HUES64 (cell line): ENCODE measurements around the gene P2RX7.

Experiments used
- H3K27ac ChIP-seq: 2 replicates; pipeline ENCODE4 v1.7.0; 2013; ENCODE audit warnings: low read depth, low read length, inconsistent platforms
- H3K27me3 ChIP-seq: 2 replicates; pipeline ENCODE4 v1.6.1; 2013; ENCODE audit warnings: mild to moderate bottlenecking, low read length; ENCODE audit not compliant: insufficient read depth
- H3K36me3 ChIP-seq: 2 replicates; pipeline ENCODE4 v1.6.1; 2013; ENCODE audit warnings: mild to moderate bottlenecking, low read length; ENCODE audit not compliant: insufficient read depth
- H3K4me1 ChIP-seq: 2 replicates; pipeline ENCODE4 v1.6.1; 2013; ENCODE audit warnings: mild to moderate bottlenecking, low read length, moderate library complexity; ENCODE audit not compliant: insufficient read depth
- H3K4me3 ChIP-seq: 2 replicates; pipeline ENCODE4 v1.5.1; 2013; ENCODE audit warnings: mild to moderate bottlenecking, low read length, moderate library complexity
- H3K9ac ChIP-seq: 2 replicates; pipeline ENCODE4 v1.6.1; 2013; ENCODE audit warnings: mild to moderate bottlenecking, low read depth, low read length
- H3K9me3 ChIP-seq: 2 replicates; pipeline ENCODE4 v1.6.1; 2013; ENCODE audit warnings: low read depth, low read length; ENCODE audit not compliant: insufficient read depth
- WGBS: fragments of 150-250, 120-280 bp; methylation state at CpG from one replicate; pipeline ENCODE4 v1.1.7; 2013; ENCODE audit warnings: missing lambda C conversion rate; 5-methylcytosine and 5-hydroxymethylcytosine counted together

P2RX7 gene

GRCh38 chr12:121176826-121177529, 44.3 kb downstream of the P2RX7 start:
- Histone ChIP-seq H3K4me1 (no peaks in the 10 kb centered on the region), H3K27me3 (no peaks in the 10 kb centered on the region), H3K4me3 (no peak overlapping the region), H3K9ac (no peak overlapping the region), H3K9me3 (no peaks in the 10 kb centered on the region), H3K27ac (no peak overlapping the region), H3K36me3 (no peaks in the 10 kb centered on the region)
- WGBS = 82% methylated on average over 19 of the region's 19 CpGs

GRCh38 chr12:121181181-121181580, 48.5 kb downstream of the P2RX7 start:
- Histone ChIP-seq H3K4me1 (no peaks in the 10 kb centered on the region), H3K27ac (no peak overlapping the region), H3K9ac (no peak overlapping the region), H3K36me3 (no peaks in the 10 kb centered on the region), H3K9me3 (peaks cover 5% of the 10 kb centered on the region; the same call in 1 of the 2 replicates), H3K27me3 (no peaks in the 10 kb centered on the region), H3K4me3 (no peak overlapping the region)
- 98% methylated on average over 3 of the region's 3 CpGs for WGBS

- Histone ChIP-seq H3K27ac (no peak overlapping the region), H3K9me3 (peaks cover 5% of the 10 kb centered on the region; the same call in 1 of the 2 replicates), H3K27me3 (no peaks in the 10 kb centered on the region), H3K36me3 (no peaks in the 10 kb centered on the region), H3K4me1 (no peaks in the 10 kb centered on the region), H3K9ac (no peak overlapping the region), H3K4me3 (no peak overlapping the region)
- 88% methylated on average over 1 of the region's 3 CpGs for WGBS
Measured at GRCh38 chr12:121182222-121182893, 49.7 kb downstream of the P2RX7 start.

GRCh38 chr12:121184425-121184824, 51.7 kb downstream of the P2RX7 start:
- no peak overlapping the region for H3K9ac ChIP-seq
- no peak overlapping the region for H3K4me3 ChIP-seq
- no peaks in the 10 kb centered on the region for H3K4me1 ChIP-seq
- H3K27ac ChIP-seq = no peak overlapping the region
- H3K9me3 ChIP-seq = peaks cover 5% of the 10 kb centered on the region; the same call in 1 of the 2 replicates
- 85% methylated on average over 15 of the region's 15 CpGs for WGBS
- H3K27me3 ChIP-seq = no peaks in the 10 kb centered on the region
- no peaks in the 10 kb centered on the region for H3K36me3 ChIP-seq

GRCh38 chr12:121184984-121185889, 52.6 kb downstream of the P2RX7 start:
- 95% methylated on average over 7 of the region's 7 CpGs for WGBS
- H3K27ac ChIP-seq = no peak overlapping the region
- H3K27me3 ChIP-seq = no peaks in the 10 kb centered on the region

GRCh38 chr12:121186826-121187225, 54.1 kb downstream of the P2RX7 start:
- no peaks in the 10 kb centered on the region for H3K27me3 ChIP-seq
- H3K36me3 ChIP-seq = no peaks in the 10 kb centered on the region
- no peak overlapping the region for H3K4me3 ChIP-seq
- H3K9me3 ChIP-seq = peaks cover 5% of the 10 kb centered on the region; the same call in 1 of the 2 replicates
- WGBS = 89% methylated on average over 1 of the region's 2 CpGs
- H3K9ac ChIP-seq = no peak overlapping the region
- no peaks in the 10 kb centered on the region for H3K4me1 ChIP-seq
- H3K27ac ChIP-seq = no peak overlapping the region

More at GRCh38 chr12:121184984-121185889, 52.6 kb downstream of the P2RX7 start:
- Histone ChIP-seq H3K4me3 (no peak overlapping the region), H3K4me1 (no peaks in the 10 kb centered on the region), H3K9ac (no peak overlapping the region), H3K36me3 (no peaks in the 10 kb centered on the region), H3K9me3 (peaks cover 5% of the 10 kb centered on the region; the same call in 1 of the 2 replicates)

- no peaks in the 10 kb centered on the region for H3K36me3 ChIP-seq
- H3K4me3 ChIP-seq = no peak overlapping the region
- no peaks in the 10 kb centered on the region for H3K27me3 ChIP-seq
- no peak overlapping the region for H3K9ac ChIP-seq
- H3K9me3 ChIP-seq = peaks cover under 1% of the 10 kb centered on the region; the same call in 1 of the 2 replicates
- H3K4me1 ChIP-seq = no peaks in the 10 kb centered on the region
- 92% methylated on average over 7 of the region's 7 CpGs for WGBS
- H3K27ac ChIP-seq = no peak overlapping the region
Measured at GRCh38 chr12:121187501-121187900, 54.8 kb downstream of the P2RX7 start.

- Histone ChIP-seq H3K27me3 (no peaks in the 10 kb centered on the region), H3K9me3 (no peaks in the 10 kb centered on the region), H3K9ac (no peak overlapping the region), H3K4me3 (no peak overlapping the region), H3K27ac (no peak overlapping the region), H3K36me3 (no peaks in the 10 kb centered on the region), H3K4me1 (no peaks in the 10 kb centered on the region)
- 92% methylated on average over 2 of the region's 2 CpGs for WGBS
Measured at GRCh38 chr12:121188227-121188626, 55.6 kb downstream of the P2RX7 start.

GRCh38 chr12:121189131-121189530, 56.5 kb downstream of the P2RX7 start:
- Histone ChIP-seq H3K36me3 (no peaks in the 10 kb centered on the region), H3K27ac (no peak overlapping the region), H3K9me3 (no peaks in the 10 kb centered on the region), H3K4me3 (no peak overlapping the region), H3K4me1 (no peaks in the 10 kb centered on the region), H3K9ac (no peak overlapping the region), H3K27me3 (no peaks in the 10 kb centered on the region)
- WGBS = 96% methylated on average over 6 of the region's 9 CpGs

- no peak overlapping the region for H3K9ac ChIP-seq
- WGBS = 89% methylated on average over 8 of the region's 9 CpGs
- H3K27me3 ChIP-seq = no peaks in the 10 kb centered on the region
- no peak overlapping the region for H3K4me3 ChIP-seq
- H3K9me3 ChIP-seq = no peaks in the 10 kb centered on the region
- no peaks in the 10 kb centered on the region for H3K4me1 ChIP-seq
- no peaks in the 10 kb centered on the region for H3K36me3 ChIP-seq
- no peak overlapping the region for H3K27ac ChIP-seq
Measured at GRCh38 chr12:121189619-121190155, 57.0 kb downstream of the P2RX7 start.
